Gastrocnemius medialis (tissue), 4 donors: Measurements from ENCODE around the gene RNASE13. TPM values are rescaled to one million over a fixed set of nuclear protein-coding genes. Genes with fewer than 3 reads are reported as not detected.
A peak's percentile ranks its signal among the peaks of the same experiment; 100 is the strongest.

Source experiments
- ATAC-seq, 2 donors: fragments of 150-250 bp; one replicate each; pipeline ENCODE4 v1.9.1; 2016
- DNase-seq, 2 donors: peaks; one replicate each; pipeline ENCODE4 v3.0.0-alpha.2; 2019
- H3K27ac ChIP-seq, 4 donors: fragments of 200-600 bp; sonication (generic); 1 replicate in 1 of 4; 2 replicates in 3 of 4; pipeline ENCODE4 v1.5.1; 2016 to 2018; ENCODE audit warnings: mild to moderate bottlenecking in 2 of 4, moderate library complexity in 1 of 4
- H3K27me3 ChIP-seq, 3 donors: fragments of 200-600 bp; sonication (generic) in 2 of 3; 1 replicate in 1 of 3; 2 replicates in 2 of 3; pipeline versions ENCODE4 v1.5.1 to v1.6.0; 2016 to 2019; ENCODE audit warnings: mild to moderate bottlenecking in 1 of 3, moderate library complexity in 1 of 3
- H3K36me3 ChIP-seq, 2 donors: fragments of 200-600 bp; sonication (generic) in 1 of 2; one replicate each; pipeline ENCODE4 v1.5.1; 2017 to 2018
- H3K4me1 ChIP-seq, 2 donors: fragments of 200-600 bp; sonication (generic) in 1 of 2; one replicate each; pipeline ENCODE4 v1.5.1; 2016 to 2017; ENCODE audit warnings: mild to moderate bottlenecking in 2 of 2
- H3K4me3 ChIP-seq, 4 donors: fragments of 200-600 bp; sonication (generic) in 3 of 4; 1 replicate in 1 of 4; 2 replicates in 3 of 4; pipeline ENCODE4 v1.5.1; 2016 to 2019; ENCODE audit warnings: mild to moderate bottlenecking in 2 of 4
- H3K9me3 ChIP-seq, 3 donors: fragments of 200-600 bp; sonication (generic) in 2 of 3; 1 replicate in 1 of 3; 2 replicates in 2 of 3; pipeline ENCODE4 v1.5.1; 2016 to 2019
- CTCF ChIP-seq, 5 experiments: fragments of 450-650 bp in 3 of 5; fragments of 200-600 bp in 2 of 5; sonication (generic) in 2 of 5; IDR thresholded peaks in 4 of 5; conservative IDR thresholded peaks in 1 of 5; 1 replicate in 4 of 5; 2 replicates in 1 of 5; pipeline ENCODE4 v1.5.1; 2016 to 2019; ENCODE audit warnings: antibody characterized with exemption in 5 of 5, mild to moderate bottlenecking in 3 of 5, moderate library complexity in 3 of 5
- POLR2A ChIP-seq, 2 donors: fragments of 450-650 bp; IDR thresholded peaks; one replicate each; pipeline ENCODE4 v1.6.1; 2017; ENCODE audit warnings: antibody characterized with exemption in 2 of 2, mild to moderate bottlenecking in 2 of 2, moderate library complexity in 2 of 2
- in situ Hi-C, 4 donors: fragments of 200-750 bp; cut with MboI; loops; one replicate each; pipeline versions ENCODE4 v1.15.0 to v1.8.0; 2017; ENCODE audit warnings: low sequenced_read_pairs in 4 of 4
- intact Hi-C: fragments of 100-400 bp; cut with DNase I; formaldehyde crosslinking; loops from one replicate; pipeline ENCODE4 v1.15.1; 2023; ENCODE audit warnings: low total_unique reads
- total RNA-seq, 4 donors: library from RNA; depleted of rRNA; stranded (reverse); fragments of >200 nt; gene quantifications; one replicate each; pipeline versions ENCODE4 v1.1.0 to v1.2.3, GENCODE V29; 2016

The RNASE13 gene
- total RNA-seq, 4 donors from 2014 or later: not detected

- Histone ChIP-seq H3K36me3 (peaks cover 0 to 74% of the 10 kb centered on the region in 2 donors), H3K27ac (peak overlapping the region; percentile 97 to 100 (median 100)), H3K9me3 (no peaks in the 10 kb centered on the region), H3K4me3 (peak overlapping the region in 1 of 4 donors; percentile 16), H3K4me1 (peaks cover 87 to 95% of the 10 kb centered on the region in 2 donors), H3K27me3 (no peaks in the 10 kb centered on the region)
- ATAC-seq (no peak), DNase-seq (no peak)
- TF ChIP-seq CTCF (IDR thresholded peaks at IDR 0.05 in 4 of 5, conservative IDR thresholded peaks at IDR 0.05 in 1 of 5): no peak
- no peak for TF ChIP-seq POLR2A (IDR thresholded peaks at IDR 0.05)
- in situ Hi-C loops (loop anchor here (10.0 kb wide), 2 partner anchors 75 to 85 kb away; partner anchors contain the start of genes TMEM253 (in 2 of the 4) and ZNF219 (in 2 of the 4)), intact Hi-C loops (no loop called here)
Observed at GRCh38 chr14:21019366-21019765, 15.2 kb downstream of the RNASE13 start.

DNA sequence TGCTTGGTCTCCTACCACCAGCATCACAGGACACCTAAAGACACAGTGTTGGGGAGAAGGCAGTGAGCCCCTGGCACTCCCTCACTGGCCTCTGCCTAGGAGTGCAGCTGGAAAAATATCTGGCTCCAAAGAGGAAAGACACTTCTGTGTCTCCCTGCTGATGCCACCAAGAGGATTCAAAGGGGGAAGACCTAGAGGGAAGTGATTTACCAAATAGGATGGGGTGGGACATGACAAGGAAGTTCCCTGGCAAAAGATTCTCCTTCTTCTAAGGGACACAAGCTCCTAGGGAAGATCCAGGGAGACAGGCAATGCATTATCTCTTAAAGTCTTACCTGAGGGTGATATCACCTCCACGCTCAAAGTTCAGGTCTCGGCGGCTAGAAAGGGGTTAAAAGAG, 15.8 kb downstream of the RNASE13 start:
- H3K36me3 ChIP-seq: peaks cover 0 to 74% of the 10 kb centered on the region in 2 donors
- no peak for ATAC-seq
- H3K27ac ChIP-seq: peak overlapping the region; percentile 97 to 100 (median 100)
- no peaks in the 10 kb centered on the region for H3K27me3 ChIP-seq
- peaks cover 81 to 96% of the 10 kb centered on the region in 2 donors for H3K4me1 ChIP-seq
- H3K9me3 ChIP-seq: no peaks in the 10 kb centered on the region
- H3K4me3 ChIP-seq: no peak overlapping the region
- in situ Hi-C loops (loop anchor here (10.0 kb wide), 2 partner anchors 76 to 86 kb away; partner anchors contain the start of genes TMEM253 (in 2 of the 4) and ZNF219 (in 2 of the 4)), intact Hi-C loops (no loop called here)
- TF ChIP-seq POLR2A (IDR thresholded peaks at IDR 0.05) (no peak), CTCF (IDR thresholded peaks at IDR 0.05 in 4 of 5, conservative IDR thresholded peaks at IDR 0.05 in 1 of 5) (no peak)
- no peak for DNase-seq

DNA sequence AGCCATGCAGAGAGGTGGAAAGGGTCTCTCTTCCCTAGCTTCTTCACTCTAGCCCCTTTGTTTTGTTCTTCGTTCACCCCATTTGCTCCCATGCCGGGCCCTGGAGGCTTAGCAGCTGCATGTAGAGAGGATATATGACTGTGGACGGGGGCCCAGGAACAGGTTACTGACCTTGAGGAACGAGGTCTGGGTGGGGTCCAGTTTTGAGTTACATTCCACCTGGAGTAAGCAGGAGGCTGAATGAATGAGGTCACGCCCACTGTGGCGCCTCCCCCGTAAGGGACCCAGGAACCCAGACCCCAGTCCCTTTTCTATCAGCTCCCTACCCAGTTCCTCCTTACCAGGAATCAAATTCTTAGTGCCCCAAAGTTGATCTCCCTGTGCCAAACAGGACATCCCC, 16.3 kb downstream of the RNASE13 start:
- H3K4me3 ChIP-seq: no peak overlapping the region
- in situ Hi-C loops: loop anchor here (10.0 kb wide), 2 partner anchors 77 to 87 kb away; partner anchors contain the start of genes TMEM253 (in 2 of the 4) and ZNF219 (in 2 of the 4)
- H3K9me3 ChIP-seq: no peaks in the 10 kb centered on the region
- ATAC-seq (no peak), DNase-seq (peak in 1 of 2 donors; percentile 50)
- peak overlapping the region; percentile 97 to 100 (median 100) for H3K27ac ChIP-seq
- peaks cover 76 to 92% of the 10 kb centered on the region in 2 donors for H3K4me1 ChIP-seq
- H3K27me3 ChIP-seq: no peaks in the 10 kb centered on the region
- peaks cover 0 to 72% of the 10 kb centered on the region in 2 donors for H3K36me3 ChIP-seq
- no peak for TF ChIP-seq CTCF (IDR thresholded peaks at IDR 0.05 in 4 of 5, conservative IDR thresholded peaks at IDR 0.05 in 1 of 5)
- TF ChIP-seq POLR2A (IDR thresholded peaks at IDR 0.05): no peak
- intact Hi-C loops: no loop called here

- peak overlapping the region; percentile 97 to 100 (median 100) for H3K27ac ChIP-seq
- ATAC-seq: no peak
- no peak overlapping the region for H3K4me3 ChIP-seq
- intact Hi-C loops (no loop called here), in situ Hi-C loops (loop anchor here (10.0 kb wide), 2 partner anchors 77 to 87 kb away; partner anchors contain the start of genes TMEM253 (in 2 of the 4) and ZNF219 (in 2 of the 4))
- H3K27me3 ChIP-seq: no peaks in the 10 kb centered on the region
- TF ChIP-seq POLR2A (IDR thresholded peaks at IDR 0.05) (no peak), CTCF (IDR thresholded peaks at IDR 0.05 in 4 of 5, conservative IDR thresholded peaks at IDR 0.05 in 1 of 5) (no peak)
- H3K9me3 ChIP-seq: no peaks in the 10 kb centered on the region
- DNase-seq: no peak
- peaks cover 70 to 86% of the 10 kb centered on the region in 2 donors for H3K4me1 ChIP-seq
- H3K36me3 ChIP-seq: peaks cover 0 to 66% of the 10 kb centered on the region in 2 donors
Observed at GRCh38 chr14:21017528-21018245, 16.9 kb downstream of the RNASE13 start.
